ENCODE results near the gene SORCS2.

Gene SORCS2

GRCh38 chr4:7198440-7199128 lies 6.2 kb downstream of the SORCS2 start:
- TF ChIP-seq CTCF (IDR thresholded peaks at IDR 0.05; ENCODE audit: low read depth, low read length), result no peak
- H3K4me3 ChIP-seq (replicated peaks in 1 of 2; ENCODE audit: low read depth in 2 of 2, low read length in 2 of 2), result no peak overlapping the region
- DNase-seq (ENCODE audit: low read depth in 2 of 2), result no peak

- TF ChIP-seq CTCF (IDR thresholded peaks at IDR 0.05; ENCODE audit: low read depth, low read length), result no peak
- H3K4me3 ChIP-seq (replicated peaks in 1 of 2; ENCODE audit: low read depth in 2 of 2, low read length in 2 of 2), result no peak overlapping the region
- no peak for DNase-seq (ENCODE audit: low read depth in 2 of 2)
Observed at GRCh38 chr4:7199129-7199725, 6.9 kb downstream of the SORCS2 start.

GRCh38 chr4:7199771-7200441 lies 7.6 kb downstream of the SORCS2 start:
- no peak overlapping the region for H3K4me3 ChIP-seq (replicated peaks in 1 of 2; ENCODE audit: low read depth in 2 of 2, low read length in 2 of 2)
- TF ChIP-seq CTCF (IDR thresholded peaks at IDR 0.05; ENCODE audit: low read depth, low read length), result no peak
- no peak for DNase-seq (ENCODE audit: low read depth in 2 of 2)

GRCh38 chr4:7200801-7201200 lies 8.5 kb downstream of the SORCS2 start:
- DNase-seq (ENCODE audit: low read depth in 2 of 2), result no peak
- TF ChIP-seq CTCF (IDR thresholded peaks at IDR 0.05; ENCODE audit: low read depth, low read length), result no peak
- H3K4me3 ChIP-seq (replicated peaks in 1 of 2; ENCODE audit: low read depth in 2 of 2, low read length in 2 of 2), result no peak overlapping the region

- H3K4me3 ChIP-seq (replicated peaks in 1 of 2; ENCODE audit: low read depth in 2 of 2, low read length in 2 of 2), result no peak overlapping the region
- no peak for DNase-seq (ENCODE audit: low read depth in 2 of 2)
- TF ChIP-seq CTCF (IDR thresholded peaks at IDR 0.05; ENCODE audit: low read depth, low read length), result no peak
Observed at GRCh38 chr4:7201420-7202305, 9.3 kb downstream of the SORCS2 start.

GRCh38 chr4:7202411-7202810 lies 10.1 kb downstream of the SORCS2 start:
- TF ChIP-seq CTCF (IDR thresholded peaks at IDR 0.05; ENCODE audit: low read depth, low read length), result no peak
- DNase-seq (ENCODE audit: low read depth in 2 of 2), result peak; percentile 32 to 54

More at GRCh38 chr4:7202411-7202810, 10.1 kb downstream of the SORCS2 start:
- no peak overlapping the region for H3K4me3 ChIP-seq (replicated peaks in 1 of 2; ENCODE audit: low read depth in 2 of 2, low read length in 2 of 2)
